ENCODE results near the gene ARMC6. TPM values are rescaled to one million over a fixed set of nuclear protein-coding genes. Genes with fewer than 3 reads are reported as not detected.

Gene ARMC6
- total RNA-seq, 2 donors from 2014 or later: 21.0 to 38.6 TPM

DNA sequence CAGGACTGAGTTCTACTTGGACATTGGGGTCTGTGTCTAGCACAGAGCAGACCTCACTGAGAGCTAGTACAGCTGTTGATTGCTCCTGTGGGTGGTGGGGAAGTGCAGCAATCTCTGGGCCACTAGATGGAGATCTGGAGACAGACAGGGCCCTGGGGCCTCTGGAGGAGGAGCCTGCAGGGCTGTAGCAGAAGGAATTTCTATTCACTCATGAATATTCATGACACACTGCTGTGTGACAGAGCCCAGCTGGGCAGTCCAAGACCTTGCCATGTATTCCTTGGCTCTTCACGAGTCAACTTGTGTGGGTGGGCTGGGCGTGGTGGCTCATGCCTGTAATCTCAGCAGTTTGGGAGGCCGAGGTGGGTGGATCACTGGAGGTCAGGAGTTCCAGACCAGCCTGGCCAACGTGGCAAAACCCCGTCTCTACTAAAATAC lies 37.6 kb upstream of the ARMC6 start:
- Histone ChIP-seq H3K9me3 (no peaks in the 10 kb centered on the region), H3K4me1 (ENCODE audit: control insufficient read depth in 1 of 2, low read depth in 2 of 2) (no peaks in the 10 kb centered on the region), H3K36me3 (peaks cover 34% of the 10 kb centered on the region), H3K4me3 (no peak overlapping the region), H3K27me3 (replicated peaks; ENCODE audit: insufficient read depth) (no peaks in the 10 kb centered on the region), H3K27ac (no peak overlapping the region)
- DNase-seq (ENCODE audit: low spot score) (no peak), ATAC-seq (ENCODE audit: insufficient number of reproducible peaks, low FRiP score, low read depth) (peak; percentile 23)
- TF ChIP-seq, protein P1, sequence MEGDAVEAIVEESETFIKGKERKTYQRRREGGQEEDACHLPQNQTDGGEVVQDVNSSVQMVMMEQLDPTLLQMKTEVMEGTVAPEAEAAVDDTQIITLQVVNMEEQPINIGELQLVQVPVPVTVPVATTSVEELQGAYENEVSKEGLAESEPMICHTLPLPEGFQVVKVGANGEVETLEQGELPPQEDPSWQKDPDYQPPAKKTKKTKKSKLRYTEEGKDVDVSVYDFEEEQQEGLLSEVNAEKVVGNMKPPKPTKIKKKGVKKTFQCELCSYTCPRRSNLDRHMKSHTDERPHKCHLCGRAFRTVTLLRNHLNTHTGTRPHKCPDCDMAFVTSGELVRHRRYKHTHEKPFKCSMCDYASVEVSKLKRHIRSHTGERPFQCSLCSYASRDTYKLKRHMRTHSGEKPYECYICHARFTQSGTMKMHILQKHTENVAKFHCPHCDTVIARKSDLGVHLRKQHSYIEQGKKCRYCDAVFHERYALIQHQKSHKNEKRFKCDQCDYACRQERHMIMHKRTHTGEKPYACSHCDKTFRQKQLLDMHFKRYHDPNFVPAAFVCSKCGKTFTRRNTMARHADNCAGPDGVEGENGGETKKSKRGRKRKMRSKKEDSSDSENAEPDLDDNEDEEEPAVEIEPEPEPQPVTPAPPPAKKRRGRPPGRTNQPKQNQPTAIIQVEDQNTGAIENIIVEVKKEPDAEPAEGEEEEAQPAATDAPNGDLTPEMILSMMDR (IDR thresholded peaks at IDR 0.05): no peak

DNA sequence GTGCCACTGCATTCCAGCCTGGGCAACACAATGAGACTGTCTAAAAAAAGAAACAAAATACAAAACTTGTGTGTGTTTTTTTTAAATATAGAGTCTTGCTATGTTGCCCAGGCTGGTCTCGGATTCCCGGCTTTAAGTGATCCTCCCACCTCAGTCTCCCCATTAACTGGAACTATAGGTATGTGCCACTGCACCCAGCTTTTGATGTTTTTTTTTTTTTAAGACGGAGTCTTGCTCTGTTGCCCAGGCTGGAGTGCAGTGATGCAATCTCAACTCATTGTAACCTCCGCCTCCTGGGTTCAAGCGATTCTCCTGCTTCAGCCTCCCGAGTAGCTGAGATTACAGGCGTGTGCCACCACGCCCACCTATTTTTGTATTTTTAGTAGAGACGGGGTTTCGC lies 37.1 kb upstream of the ARMC6 start:
- no peak for ATAC-seq (ENCODE audit: insufficient number of reproducible peaks, low FRiP score, low read depth)
- Histone ChIP-seq H3K27ac (no peak overlapping the region), H3K27me3 (replicated peaks; ENCODE audit: insufficient read depth) (no peaks in the 10 kb centered on the region), H3K4me1 (ENCODE audit: control insufficient read depth in 1 of 2, low read depth in 2 of 2) (no peaks in the 10 kb centered on the region), H3K9me3 (no peaks in the 10 kb centered on the region), H3K4me3 (no peak overlapping the region), H3K36me3 (peaks cover 32% of the 10 kb centered on the region)
- TF ChIP-seq, protein P1 (IDR thresholded peaks at IDR 0.05): no peak
- DNase-seq (ENCODE audit: low spot score): no peak

DNA sequence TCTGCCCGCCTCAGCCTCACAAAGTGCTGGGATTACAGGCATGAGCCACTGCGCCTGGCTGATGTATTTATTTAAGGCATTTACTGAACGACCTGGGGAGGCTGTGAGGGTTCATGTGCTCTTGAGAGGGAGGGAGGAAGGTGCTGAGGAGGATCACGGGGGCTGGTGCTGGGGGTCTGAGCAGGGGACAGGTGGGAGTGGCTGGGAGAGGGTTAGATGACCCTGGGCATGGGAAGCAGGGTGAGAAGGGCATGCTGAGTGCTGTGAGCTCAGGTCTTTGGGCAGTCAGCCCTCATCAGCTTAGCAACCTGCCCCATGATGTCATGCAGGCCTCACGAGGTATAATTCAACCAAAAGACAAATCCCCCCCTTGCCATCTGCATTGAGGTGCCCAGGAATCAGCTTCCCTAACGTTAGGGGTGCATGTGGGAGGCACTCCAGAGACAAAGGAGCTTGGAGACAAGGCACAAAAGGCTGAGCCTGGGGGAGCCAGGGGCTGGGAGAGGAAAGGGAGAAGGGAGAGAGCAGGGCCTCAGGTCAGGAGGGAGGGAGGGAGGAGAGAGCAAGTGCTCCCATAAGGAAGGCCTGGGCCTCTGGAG lies 36.5 kb upstream of the ARMC6 start:
- DNase-seq (ENCODE audit: low spot score) (no peak), ATAC-seq (ENCODE audit: insufficient number of reproducible peaks, low FRiP score, low read depth) (no peak)
- no peaks in the 10 kb centered on the region for H3K9me3 ChIP-seq
- H3K4me3 ChIP-seq: no peak overlapping the region
- no peaks in the 10 kb centered on the region for H3K27me3 ChIP-seq (replicated peaks; ENCODE audit: insufficient read depth)
- no peak overlapping the region for H3K27ac ChIP-seq
- no peaks in the 10 kb centered on the region for H3K4me1 ChIP-seq (ENCODE audit: control insufficient read depth in 1 of 2, low read depth in 2 of 2)
- H3K36me3 ChIP-seq: peaks cover 32% of the 10 kb centered on the region
- TF ChIP-seq, protein P1 (IDR thresholded peaks at IDR 0.05): no peak

DNA sequence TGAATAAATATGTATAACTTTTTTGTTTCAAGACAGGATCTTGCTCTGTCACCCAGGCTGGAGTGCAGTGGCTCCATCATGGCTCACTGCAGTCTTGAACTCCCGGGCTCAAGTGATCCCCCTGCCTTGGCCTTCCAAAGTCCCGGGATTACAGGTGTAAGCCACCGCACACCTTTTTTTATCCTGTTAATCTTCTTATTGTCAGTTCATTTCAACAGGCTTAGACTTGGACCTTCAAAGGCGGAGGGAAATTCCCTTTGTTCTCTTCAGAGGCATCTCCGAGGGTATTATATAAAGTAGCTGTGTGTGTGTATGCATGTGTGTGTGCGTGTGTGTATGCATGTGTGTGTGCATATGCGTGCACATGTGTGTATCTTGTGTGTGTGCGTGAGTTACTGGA lies 35.1 kb upstream of the ARMC6 start:
- no peak for ATAC-seq (ENCODE audit: insufficient number of reproducible peaks, low FRiP score, low read depth)
- H3K4me3 ChIP-seq: no peak overlapping the region
- TF ChIP-seq, protein P1 (IDR thresholded peaks at IDR 0.05): no peak
- no peak for DNase-seq (ENCODE audit: low spot score)
- H3K27ac ChIP-seq: no peak overlapping the region
- H3K9me3 ChIP-seq: no peaks in the 10 kb centered on the region
- no peaks in the 10 kb centered on the region for H3K4me1 ChIP-seq (ENCODE audit: control insufficient read depth in 1 of 2, low read depth in 2 of 2)
- peaks cover 29% of the 10 kb centered on the region for H3K36me3 ChIP-seq
- H3K27me3 ChIP-seq (replicated peaks; ENCODE audit: insufficient read depth): no peaks in the 10 kb centered on the region

DNA sequence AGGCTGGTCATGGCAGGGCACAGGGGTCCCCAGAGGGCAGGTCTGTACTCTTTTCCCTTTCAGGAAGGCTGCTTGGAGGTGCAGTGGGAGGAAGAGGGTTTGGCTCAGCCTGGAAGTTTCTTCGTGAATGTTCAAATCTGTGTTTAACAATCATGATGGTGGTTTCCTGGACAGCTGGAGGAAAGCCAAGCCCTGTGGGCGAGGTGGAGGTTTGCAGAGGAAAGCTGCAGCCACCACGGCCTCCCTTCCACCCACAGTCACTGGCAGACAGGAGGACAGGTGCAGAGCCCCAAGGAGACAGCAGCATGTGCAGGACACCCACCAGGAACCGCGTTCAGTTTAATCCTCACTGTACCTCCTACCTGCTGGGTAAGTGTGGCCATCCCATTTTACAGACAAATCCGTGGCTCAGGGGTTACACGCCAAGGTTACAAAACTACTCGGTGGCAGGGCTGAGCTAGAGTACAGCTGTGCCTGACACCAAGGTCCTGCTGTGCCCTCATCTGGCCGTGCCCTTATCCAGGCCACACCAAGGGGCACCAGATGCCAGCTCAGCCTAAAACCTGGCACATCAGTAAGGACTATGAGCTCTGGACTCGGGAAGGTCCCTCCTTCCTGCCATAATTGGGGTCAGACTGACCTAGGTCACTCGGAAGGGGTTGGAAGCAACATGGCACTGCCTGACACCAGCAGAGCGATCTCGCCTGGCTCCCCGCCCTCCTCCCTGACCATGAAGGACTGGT lies 34.2 kb upstream of the ARMC6 start:
- DNase-seq (ENCODE audit: low spot score): no peak
- no peaks in the 10 kb centered on the region for H3K27me3 ChIP-seq (replicated peaks; ENCODE audit: insufficient read depth)
- no peaks in the 10 kb centered on the region for H3K9me3 ChIP-seq
- no peak overlapping the region for H3K4me3 ChIP-seq
- no peaks in the 10 kb centered on the region for H3K4me1 ChIP-seq (ENCODE audit: control insufficient read depth in 1 of 2, low read depth in 2 of 2)
- H3K36me3 ChIP-seq: peaks cover 27% of the 10 kb centered on the region
- TF ChIP-seq, protein P1 (IDR thresholded peaks at IDR 0.05): no peak
- H3K27ac ChIP-seq: no peak overlapping the region
- no peak for ATAC-seq (ENCODE audit: insufficient number of reproducible peaks, low FRiP score, low read depth)
